Endodermal cell (in vitro differentiated cells): ENCODE measurements around the gene CHD2. TPM values are rescaled to one million over a fixed set of nuclear protein-coding genes. Genes with fewer than 3 reads are reported as not detected.

Experiments used
- DNase-seq: peaks from one replicate; pipeline ENCODE4 v3.0.0-alpha.2; 2017
- H3K27ac ChIP-seq: 2 replicates; pipeline ENCODE4 v1.5.1; 2013; ENCODE audit warnings: mild to moderate bottlenecking, low read depth, low read length, moderate library complexity
- H3K27me3 ChIP-seq: 2 replicates; pipeline ENCODE4 v1.6.1; 2013; ENCODE audit warnings: mild to moderate bottlenecking, low read length, moderate library complexity; ENCODE audit not compliant: insufficient read depth, control insufficient read depth, poor library complexity, severe bottlenecking
- H3K36me3 ChIP-seq: 2 replicates; pipeline ENCODE4 v1.7.0; 2013; ENCODE audit warnings: mild to moderate bottlenecking, low read length, moderate library complexity; ENCODE audit not compliant: control insufficient read depth, insufficient read depth
- H3K4me1 ChIP-seq: one replicate; pipeline ENCODE4 v1.7.0; 2013; ENCODE audit warnings: low read length; ENCODE audit not compliant: control insufficient read depth, insufficient read depth
- H3K4me3 ChIP-seq: 2 replicates; pipeline ENCODE4 v1.5.1; 2013; ENCODE audit warnings: mild to moderate bottlenecking, low read length, moderate library complexity
- H3K9ac ChIP-seq: 2 replicates; pipeline ENCODE4 v1.6.1; 2013; ENCODE audit warnings: mild to moderate bottlenecking, low read length, moderate library complexity; ENCODE audit not compliant: poor library complexity, severe bottlenecking; ENCODE audit errors: extremely low read depth
- H3K9me3 ChIP-seq: 2 replicates; pipeline ENCODE4 v1.6.1; 2013; ENCODE audit warnings: mild to moderate bottlenecking, low read length, moderate library complexity; ENCODE audit not compliant: control insufficient read depth
- H3K27ac Mint-ChIP-seq: 2 replicates; pipeline ENCODE4 v1.8.0; 2020; ENCODE audit warnings: mixed read lengths
- H3K27me3 Mint-ChIP-seq: 2 replicates; pipeline ENCODE4 v1.8.0; 2021; ENCODE audit warnings: mild to moderate bottlenecking, mixed read lengths; ENCODE audit not compliant: insufficient read depth
- H3K36me3 Mint-ChIP-seq: 2 replicates; pipeline ENCODE4 v1.8.0; 2020; ENCODE audit warnings: low read depth, mixed read lengths
- H3K4me1 Mint-ChIP-seq: 2 replicates; pipeline ENCODE4 v1.8.0; 2020; ENCODE audit warnings: mixed read lengths
- H3K4me3 Mint-ChIP-seq: 2 replicates; pipeline ENCODE4 v1.8.0; 2020; ENCODE audit warnings: mild to moderate bottlenecking, moderate library complexity, mixed read lengths
- H3K9me3 Mint-ChIP-seq: 2 replicates; pipeline ENCODE4 v1.8.0; 2020; ENCODE audit warnings: mild to moderate bottlenecking, mixed read lengths
- WGBS, 2 experiments: methylation state at CpG; one replicate each; pipeline versions ENCODE4 v1.1.5 to v1.1.7; 2013; ENCODE audit warnings: missing lambda C conversion rate in 2 of 2, mixed read lengths in 1 of 2; ENCODE audit not compliant: insufficient coverage in 1 of 2, insufficient read length in 1 of 2; 5-methylcytosine and 5-hydroxymethylcytosine counted together
- microRNA-seq: library from miRNA; unstranded; fragments of <30 nt; microRNA quantifications from one replicate; pipeline ENCODE4 v1.2.0, GENCODE V29; 2020; ENCODE audit warnings: borderline microRNAs expressed
- total RNA-seq, 2 donors: library from RNA; stranded (reverse); fragmentation: NEBNext Ultra II Directional in 1 of 2; extraction: Animal tissue kit (Norgen Biotek cat#: 25700) in 1 of 2; gene quantifications; 2 replicates in 1 of 2; 3 replicates in 1 of 2; pipeline ENCODE4 v1.2.1, GENCODE V29; 2021
- TF ChIP-seq, protein P1 (sequence below): fragments of 200-600 bp; sonication (generic); conservative IDR thresholded peaks from 2 replicates; pipeline ENCODE4 v1.5.0; 2021; ENCODE audit warnings: antibody characterized with exemption, mild to moderate bottlenecking

The CHD2 gene
- total RNA-seq, 2 donors from 2014 or later = 116 to 127 TPM

DNA sequence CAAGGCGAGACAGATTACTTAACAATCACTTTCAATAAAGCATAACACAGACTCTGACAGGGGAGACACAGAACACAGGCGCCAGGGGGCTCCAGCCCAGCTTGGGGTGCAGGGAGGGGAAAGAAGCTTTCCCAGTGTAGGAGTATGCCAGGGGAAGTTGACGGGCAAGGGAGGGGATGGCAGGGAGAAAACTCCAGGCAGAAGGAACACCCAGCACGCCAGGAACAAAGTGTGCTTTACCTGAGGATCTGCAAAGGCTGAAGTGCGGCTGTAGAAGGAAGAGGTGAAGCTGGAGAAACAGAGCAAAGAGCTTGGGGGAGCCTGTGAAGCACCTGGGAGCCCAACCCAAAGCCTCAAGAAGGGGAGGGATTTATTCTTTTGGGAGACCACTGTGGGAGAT lies 176.8 kb downstream of the CHD2 start:
- H3K27ac ChIP-seq = no peak overlapping the region
- Mint-ChIP-seq H3K27ac (no peak overlapping the region), H3K4me1 (peaks cover 17% of the 10 kb centered on the region)

More for the DNA sequence above, 176.8 kb downstream of the CHD2 start:
- no peak for DNase-seq
- Mint-ChIP-seq H3K9me3 (no peaks in the 10 kb centered on the region), H3K4me3 (no peak overlapping the region), H3K27me3 (peaks cover 47% of the 10 kb centered on the region), H3K36me3 (peaks cover 15% of the 10 kb centered on the region)
- H3K9me3 ChIP-seq = no peaks in the 10 kb centered on the region
- H3K36me3 ChIP-seq = no peaks in the 10 kb centered on the region
- TF ChIP-seq, protein P1, sequence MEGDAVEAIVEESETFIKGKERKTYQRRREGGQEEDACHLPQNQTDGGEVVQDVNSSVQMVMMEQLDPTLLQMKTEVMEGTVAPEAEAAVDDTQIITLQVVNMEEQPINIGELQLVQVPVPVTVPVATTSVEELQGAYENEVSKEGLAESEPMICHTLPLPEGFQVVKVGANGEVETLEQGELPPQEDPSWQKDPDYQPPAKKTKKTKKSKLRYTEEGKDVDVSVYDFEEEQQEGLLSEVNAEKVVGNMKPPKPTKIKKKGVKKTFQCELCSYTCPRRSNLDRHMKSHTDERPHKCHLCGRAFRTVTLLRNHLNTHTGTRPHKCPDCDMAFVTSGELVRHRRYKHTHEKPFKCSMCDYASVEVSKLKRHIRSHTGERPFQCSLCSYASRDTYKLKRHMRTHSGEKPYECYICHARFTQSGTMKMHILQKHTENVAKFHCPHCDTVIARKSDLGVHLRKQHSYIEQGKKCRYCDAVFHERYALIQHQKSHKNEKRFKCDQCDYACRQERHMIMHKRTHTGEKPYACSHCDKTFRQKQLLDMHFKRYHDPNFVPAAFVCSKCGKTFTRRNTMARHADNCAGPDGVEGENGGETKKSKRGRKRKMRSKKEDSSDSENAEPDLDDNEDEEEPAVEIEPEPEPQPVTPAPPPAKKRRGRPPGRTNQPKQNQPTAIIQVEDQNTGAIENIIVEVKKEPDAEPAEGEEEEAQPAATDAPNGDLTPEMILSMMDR = no peak
- H3K9ac ChIP-seq = no peak overlapping the region
- 85 to 93% methylated on average over 4 to 5 of the region's 5 CpGs for WGBS, 2 experiments
- H3K4me1 ChIP-seq = no peaks in the 10 kb centered on the region
- no peak overlapping the region for H3K4me3 ChIP-seq
- no peaks in the 10 kb centered on the region for H3K27me3 ChIP-seq

Small RNA genes lying within 50 kb of the gene (microRNA-seq; reads per million reads assigned to microRNA genes)
- gene MIR3175 = not detected

Other genes with a start within 250 kb of the CHD2 start
- 100 to 1,000 TPM in 1 of 2 donors, 10 to 100 TPM in 1; 66.0 to 105 TPM for gene FAM174B, start 244.5 kb upstream of the CHD2 start, total RNA-seq
- 10 to 100 TPM; 37.7 to 67.1 TPM for gene RGMA, start 188.9 kb downstream of the CHD2 start, total RNA-seq